Activated CD4-positive, alpha-beta memory T cell treated with anti-CD3 and anti-CD28 coated beads, Interleukin-2, amount 10 ng/mL, durations not matched to agents 7 days and 5 days (primary cell): ENCODE measurements around the gene UTP3. TPM values are rescaled to one million over a fixed set of nuclear protein-coding genes. Genes with fewer than 3 reads are reported as not detected.
A peak's percentile ranks its signal among the peaks of the same experiment; 100 is the strongest.
"Not testable (repeated sequence)": the region's sequence is repeated elsewhere in the genome, so short reads cannot be mapped to it uniquely, and the experiment has no call there.

ENCODE experiments used
- CTCF ChIA-PET: fragments of 350-600 bp; sonication (Branson Sonifier 250); formaldehyde crosslinking; loops from one replicate; lab custom pipeline; 2021; ENCODE audit warnings: antibody characterized with exemption, inconsistent platforms; lab: Charles Lee
- POLR2A ChIA-PET: fragments of 350-600 bp; sonication (Branson Sonifier 250); formaldehyde crosslinking; loops from one replicate; lab custom pipeline; 2021; ENCODE audit warnings: antibody characterized with exemption; lab: Charles Lee
- DNase-seq: peaks from one replicate; pipeline ENCODE4 v3.0.0-alpha.2; 2020
- H3K27ac Mint-ChIP-seq: one replicate; pipeline ENCODE4 v1.8.0; 2021; ENCODE audit warnings: mild to moderate bottlenecking, mixed read lengths
- H3K27me3 Mint-ChIP-seq: one replicate; pipeline ENCODE4 v1.8.0; 2021; ENCODE audit warnings: mixed read lengths
- H3K36me3 Mint-ChIP-seq: one replicate; pipeline ENCODE4 v1.8.0; 2021; ENCODE audit warnings: low read depth, mixed read lengths
- H3K4me1 Mint-ChIP-seq: one replicate; pipeline ENCODE4 v1.8.0; 2021; ENCODE audit warnings: mixed read lengths
- H3K4me3 Mint-ChIP-seq: one replicate; pipeline ENCODE4 v1.8.0; 2021; ENCODE audit warnings: mild to moderate bottlenecking, mixed read lengths
- H3K9me3 Mint-ChIP-seq: one replicate; pipeline ENCODE4 v1.8.0; 2021; ENCODE audit warnings: mixed read lengths
- total RNA-seq, 2 experiments: library from RNA; stranded (reverse); gene quantifications; one replicate each; pipeline ENCODE4 v1.2.3, GENCODE V29; 2021

The UTP3 gene, protein sequence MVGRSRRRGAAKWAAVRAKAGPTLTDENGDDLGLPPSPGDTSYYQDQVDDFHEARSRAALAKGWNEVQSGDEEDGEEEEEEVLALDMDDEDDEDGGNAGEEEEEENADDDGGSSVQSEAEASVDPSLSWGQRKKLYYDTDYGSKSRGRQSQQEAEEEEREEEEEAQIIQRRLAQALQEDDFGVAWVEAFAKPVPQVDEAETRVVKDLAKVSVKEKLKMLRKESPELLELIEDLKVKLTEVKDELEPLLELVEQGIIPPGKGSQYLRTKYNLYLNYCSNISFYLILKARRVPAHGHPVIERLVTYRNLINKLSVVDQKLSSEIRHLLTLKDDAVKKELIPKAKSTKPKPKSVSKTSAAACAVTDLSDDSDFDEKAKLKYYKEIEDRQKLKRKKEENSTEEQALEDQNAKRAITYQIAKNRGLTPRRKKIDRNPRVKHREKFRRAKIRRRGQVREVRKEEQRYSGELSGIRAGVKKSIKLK
- total RNA-seq, result 10 to 100 TPM; 28.7 to 28.9 TPM

- CTCF ChIA-PET, result interaction anchor here (0.9 to 3.4 kb wide), 11 partner anchors 10 to 307 kb away, joined by 3 to 35 read pairs (median 6); partner anchors contain the start of gene GRSF1
- Mint-ChIP-seq H3K9me3 (no peaks in the 10 kb centered on the region), H3K27ac (peak within 1 kb of the TSS; percentile 93), H3K4me3 (peak within 1 kb of the TSS; percentile 97), H3K36me3 (peaks cover 27% of the 10 kb centered on the region), H3K4me1 (peaks cover 39% of the 10 kb centered on the region), H3K27me3 (no peaks in the 10 kb centered on the region)
- POLR2A ChIA-PET, result interaction anchor here (0.9 to 4.6 kb wide), 14 partner anchors 9 to 305 kb away, joined by 3 to 36 read pairs (median 5); partner anchors contain the start of genes DCK and GRSF1
- peak; percentile 92 for DNase-seq
These were observed at the start of gene UTP3 for GRCh38 chr4:70687821-70688794. Gene UTP3 (plus strand): TSS chr4:70688532. CDS start chr4:70688678, 146 bp downstream.

- H3K36me3 Mint-ChIP-seq, result no peaks in the 10 kb centered on the region
- ChIA-PET POLR2A (no interaction called here), CTCF (no interaction called here)
- no peaks in the 10 kb centered on the region for H3K9me3 Mint-ChIP-seq
- DNase-seq, result no peak
- peaks cover 3% of the 10 kb centered on the region for H3K27me3 Mint-ChIP-seq
- H3K4me3 Mint-ChIP-seq, result no peak overlapping the region
- peaks cover 6% of the 10 kb centered on the region for H3K4me1 Mint-ChIP-seq
- no peak overlapping the region for H3K27ac Mint-ChIP-seq
These were observed 48.1 kb upstream of the UTP3 start for GRCh38 chr4:70640192-70640591.

DNA sequence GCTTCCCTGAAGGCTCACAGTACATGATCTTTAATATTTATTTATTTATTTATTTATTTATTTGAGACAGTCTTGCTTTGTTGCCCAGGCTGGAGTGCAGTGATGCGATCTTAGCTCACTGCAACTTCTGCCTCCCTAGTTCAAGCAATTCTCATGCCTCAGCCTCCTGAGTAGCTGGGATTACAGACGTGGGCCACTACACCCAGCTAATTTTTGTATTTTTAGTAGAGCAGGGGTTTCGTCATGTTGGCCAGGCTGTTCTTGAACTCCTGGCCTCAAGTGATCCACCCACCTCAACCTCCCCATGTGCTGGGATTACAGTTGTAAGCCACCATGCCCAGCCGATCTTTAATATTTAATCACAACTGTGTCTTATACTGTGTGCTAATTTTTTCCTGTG lies 37.6 kb upstream of the UTP3 start:
- DNase-seq, H3K27me3 Mint-ChIP-seq, POLR2A ChIA-PET, H3K4me1 Mint-ChIP-seq, H3K36me3 Mint-ChIP-seq, H3K27ac Mint-ChIP-seq, H3K9me3 Mint-ChIP-seq, H3K4me3 Mint-ChIP-seq: not testable (repeated sequence)
- CTCF ChIA-PET, result interaction anchor here (0.8 to 2.2 kb wide), 2 partner anchors 39 to 187 kb away, joined by 4 to 9 read pairs; no protein-coding TSS in a partner anchor

GRCh38 chr4:70651864-70652506 lies 36.3 kb upstream of the UTP3 start:
- ChIA-PET CTCF (interaction anchor here (0.6 to 2.2 kb wide), 17 partner anchors 11 to 1060 kb away, joined by 3 to 9 read pairs (median 4); partner anchors contain the start of genes ENAM and MOB1B), POLR2A (no interaction called here)
- Mint-ChIP-seq H3K4me3 (no peak overlapping the region), H3K9me3 (no peaks in the 10 kb centered on the region), H3K36me3 (no peaks in the 10 kb centered on the region), H3K27ac (no peak overlapping the region), H3K4me1 (peaks cover 4% of the 10 kb centered on the region), H3K27me3 (peaks cover 7% of the 10 kb centered on the region)
- no peak for DNase-seq

GRCh38 chr4:70654605-70655011 lies 33.7 kb upstream of the UTP3 start:
- POLR2A ChIA-PET, result no interaction called here
- H3K27me3 Mint-ChIP-seq, result peaks cover 15% of the 10 kb centered on the region
- CTCF ChIA-PET, result no interaction called here
- no peak for DNase-seq
- H3K9me3 Mint-ChIP-seq, result no peaks in the 10 kb centered on the region
- H3K4me3 Mint-ChIP-seq, result no peak overlapping the region
- no peaks in the 10 kb centered on the region for H3K36me3 Mint-ChIP-seq
- peaks cover 4% of the 10 kb centered on the region for H3K4me1 Mint-ChIP-seq
- no peak overlapping the region for H3K27ac Mint-ChIP-seq

- CTCF ChIA-PET, result interaction anchor here (1.2 kb wide), 2 partner anchors 79 to 527 kb away, joined by 3 read pairs; no protein-coding TSS in a partner anchor
- DNase-seq, result no peak
These were observed 31.0 kb upstream of the UTP3 start for GRCh38 chr4:70657326-70657725.

GRCh38 chr4:70658418-70658817 lies 29.9 kb upstream of the UTP3 start:
- no peak for DNase-seq
- H3K4me3 Mint-ChIP-seq, result no peak overlapping the region
- H3K27me3 Mint-ChIP-seq, result peaks cover 14% of the 10 kb centered on the region
- H3K9me3 Mint-ChIP-seq, result no peaks in the 10 kb centered on the region
- H3K36me3 Mint-ChIP-seq, result no peaks in the 10 kb centered on the region
- H3K27ac Mint-ChIP-seq, result no peak overlapping the region
- ChIA-PET POLR2A (interaction anchor here (0.6 kb wide), 1 partner anchor 279 kb away, joined by 3 read pairs; no protein-coding TSS in a partner anchor), CTCF (no interaction called here)
- H3K4me1 Mint-ChIP-seq, result peaks cover 11% of the 10 kb centered on the region

More at GRCh38 chr4:70657326-70657725, 31.0 kb upstream of the UTP3 start:
- Mint-ChIP-seq H3K4me1 (peaks cover 11% of the 10 kb centered on the region), H3K36me3 (no peaks in the 10 kb centered on the region), H3K9me3 (no peaks in the 10 kb centered on the region), H3K27ac (no peak overlapping the region), H3K4me3 (no peak overlapping the region), H3K27me3 (peaks cover 15% of the 10 kb centered on the region)
- POLR2A ChIA-PET, result no interaction called here

DNA sequence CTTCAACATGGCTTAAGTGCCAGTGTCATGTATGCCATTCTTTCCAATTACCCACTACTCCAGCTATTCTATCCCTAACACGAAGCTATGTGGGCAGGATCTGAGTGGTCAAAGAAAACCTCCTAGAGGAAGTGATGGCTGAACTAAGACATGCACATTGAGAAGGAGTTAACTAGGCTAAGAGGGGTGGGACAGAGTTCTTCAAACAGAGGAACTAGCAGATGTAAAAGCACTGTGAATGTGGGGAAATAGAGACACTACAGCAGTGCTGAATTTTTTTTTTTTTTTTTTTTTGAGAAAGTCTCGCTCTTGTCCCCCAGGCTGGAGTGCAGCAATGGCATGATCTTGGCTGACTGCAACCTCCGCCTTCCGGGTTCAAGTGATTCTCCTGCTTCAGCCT lies 28.2 kb upstream of the UTP3 start:
- ChIA-PET POLR2A (no interaction called here), CTCF (no interaction called here)
- no peak overlapping the region for H3K27ac Mint-ChIP-seq
- no peak overlapping the region for H3K4me3 Mint-ChIP-seq
- H3K4me1 Mint-ChIP-seq, result peaks cover 11% of the 10 kb centered on the region
- H3K27me3 Mint-ChIP-seq, result peaks cover 8% of the 10 kb centered on the region
- no peaks in the 10 kb centered on the region for H3K36me3 Mint-ChIP-seq
- no peaks in the 10 kb centered on the region for H3K9me3 Mint-ChIP-seq
- no peak for DNase-seq

DNA sequence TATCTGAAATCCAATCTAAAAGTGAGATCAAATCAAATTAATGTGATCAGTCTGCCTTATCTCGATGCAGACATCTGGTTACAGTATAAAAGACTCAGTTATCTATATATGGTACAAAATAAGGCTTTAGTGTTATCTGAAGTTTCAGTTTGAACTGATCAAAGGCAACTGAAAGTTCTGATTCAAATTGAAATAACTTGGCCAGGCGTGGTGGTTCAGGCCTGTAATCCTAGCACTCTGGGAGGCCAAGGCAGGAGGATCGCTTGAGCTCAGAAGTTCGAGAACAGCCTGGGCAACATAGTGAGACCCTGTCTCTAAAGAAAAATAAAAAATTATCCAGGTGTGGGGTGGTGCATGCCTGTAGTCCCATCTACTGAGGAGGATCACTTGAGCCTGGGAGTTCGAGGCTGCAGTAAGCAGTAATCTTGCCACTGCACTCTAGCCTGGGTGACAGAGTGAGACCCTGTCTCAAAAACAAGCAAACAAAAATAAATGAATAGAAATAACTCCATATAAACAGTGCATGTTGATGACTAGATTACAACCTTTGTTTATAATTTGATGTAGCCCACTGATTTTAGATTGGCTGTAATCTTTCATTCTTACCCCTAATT lies 26.9 kb upstream of the UTP3 start:
- H3K4me1 Mint-ChIP-seq, result peaks cover 11% of the 10 kb centered on the region
- POLR2A ChIA-PET, CTCF ChIA-PET, DNase-seq, H3K27ac Mint-ChIP-seq, H3K27me3 Mint-ChIP-seq, H3K9me3 Mint-ChIP-seq, H3K4me3 Mint-ChIP-seq, H3K36me3 Mint-ChIP-seq: not testable (repeated sequence)

- ChIA-PET POLR2A (no interaction called here), CTCF (interaction anchor here (1.4 to 1.5 kb wide), 2 partner anchors 12 to 14 kb away, joined by 4 to 5 read pairs; no protein-coding TSS in a partner anchor)
- Mint-ChIP-seq H3K36me3 (no peaks in the 10 kb centered on the region), H3K4me3 (no peak within 1 kb of the TSS), H3K27ac (no peak within 1 kb of the TSS), H3K27me3 (peaks cover 12% of the 10 kb centered on the region), H3K9me3 (no peaks in the 10 kb centered on the region), H3K4me1 (peaks cover 6% of the 10 kb centered on the region)
- no peak for DNase-seq
These were observed 22.0 kb upstream of the UTP3 start, which contains the start of gene JCHAIN for GRCh38 chr4:70666369-70666768. Gene JCHAIN (minus strand): TSS chr4:70666508. CDS start chr4:70666490, 18 bp downstream.

DNA sequence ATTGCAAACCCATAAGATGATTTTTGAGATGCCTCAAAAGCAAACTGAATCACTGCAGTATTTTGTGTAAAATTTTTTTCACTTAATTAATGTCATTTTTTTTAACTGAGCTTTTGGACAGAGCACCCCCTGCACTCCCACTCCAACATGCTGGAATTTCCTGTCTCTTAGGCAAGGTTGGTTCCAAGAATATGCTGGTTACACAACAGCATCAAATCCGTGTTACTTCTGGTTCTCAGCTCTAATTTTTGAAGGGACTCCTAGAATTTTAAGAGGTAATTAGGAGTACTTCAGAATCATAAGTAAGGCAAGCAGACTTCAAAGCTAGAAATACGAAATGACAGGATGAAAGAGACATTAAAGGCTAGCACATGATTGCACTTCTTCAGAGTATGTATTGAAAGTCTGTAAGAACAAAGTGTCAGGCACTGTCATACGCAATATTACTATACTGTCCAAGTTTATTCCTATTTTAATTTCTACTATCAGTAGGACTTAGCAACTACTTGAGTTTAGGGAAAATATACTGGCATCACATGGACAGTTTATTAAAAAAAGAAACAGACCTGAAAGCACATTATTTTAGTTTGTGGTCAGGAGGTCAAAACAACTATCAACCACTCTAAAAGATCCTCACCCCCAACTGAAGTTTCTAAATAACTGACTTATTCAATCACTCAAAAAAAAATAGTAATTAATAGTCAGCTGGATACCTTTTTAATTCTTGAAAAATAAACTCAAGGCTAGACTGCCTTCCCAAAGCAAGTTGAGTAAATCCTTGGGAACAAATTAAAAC lies 20.4 kb upstream of the UTP3 start:
- DNase-seq, result no peak
- Mint-ChIP-seq H3K9me3 (no peaks in the 10 kb centered on the region), H3K27ac (no peak overlapping the region), H3K27me3 (peaks cover 15% of the 10 kb centered on the region), H3K4me3 (no peak overlapping the region), H3K4me1 (no peaks in the 10 kb centered on the region), H3K36me3 (no peaks in the 10 kb centered on the region)
- POLR2A ChIA-PET, result no interaction called here
- CTCF ChIA-PET, result interaction anchor here (0.9 to 1.5 kb wide), 3 partner anchors 10 to 19 kb away, joined by 3 to 5 read pairs (median 4); no protein-coding TSS in a partner anchor
